Stimulated activated CD8-positive, alpha-beta memory T cell treated with anti-CD3 and anti-CD28 coated beads, Interleukin-15, amount 100 ng/mL, for 1 hour (primary cell): ENCODE data around the gene S100A8.
"Not testable (repeated sequence)": the region's sequence is repeated elsewhere in the genome, so short reads cannot be mapped to it uniquely, and the experiment has no call there.

Experiments used
- DNase-seq: peaks from one replicate; pipeline ENCODE4 v3.0.0-alpha.2; 2020; ENCODE audit warnings: low read depth

S100A8 gene

DNA sequence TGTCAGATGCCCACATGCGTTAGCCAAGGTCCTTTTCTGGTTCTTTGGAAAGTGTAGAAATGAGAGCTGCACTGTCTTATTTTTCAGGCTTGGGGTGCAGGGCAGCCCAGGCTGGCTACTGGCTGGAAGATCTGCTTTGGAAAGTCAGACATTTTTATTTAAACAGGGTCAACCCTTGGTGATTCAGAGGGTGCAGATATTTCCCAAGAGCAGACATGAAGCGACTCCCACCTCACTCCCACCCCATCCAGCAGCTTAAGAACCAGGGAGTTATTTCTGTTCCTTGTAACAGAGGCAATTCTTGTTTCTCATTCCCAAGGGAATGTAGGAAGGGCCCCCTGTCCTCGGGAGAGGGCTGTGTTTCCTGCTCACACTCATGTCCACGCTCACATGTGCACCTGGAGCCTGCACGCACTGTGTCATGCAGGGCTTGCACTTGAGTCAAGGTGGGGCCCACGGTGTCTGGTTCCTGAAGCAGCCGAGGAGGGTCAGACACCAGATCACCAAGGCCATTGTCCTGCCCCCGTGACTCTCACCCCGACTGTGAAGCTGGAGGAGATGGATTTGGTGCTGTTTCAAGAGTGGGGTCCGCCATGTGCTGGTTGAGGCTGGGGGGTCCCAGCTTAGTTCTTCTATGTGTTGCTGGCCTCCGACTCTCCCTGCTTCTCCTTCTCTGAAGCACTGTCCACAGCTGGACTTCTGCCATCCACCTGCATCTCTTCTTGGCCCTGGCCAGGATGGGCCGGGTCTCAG lies 26.4 kb upstream of the S100A8 start:
- no peak for DNase-seq

DNA sequence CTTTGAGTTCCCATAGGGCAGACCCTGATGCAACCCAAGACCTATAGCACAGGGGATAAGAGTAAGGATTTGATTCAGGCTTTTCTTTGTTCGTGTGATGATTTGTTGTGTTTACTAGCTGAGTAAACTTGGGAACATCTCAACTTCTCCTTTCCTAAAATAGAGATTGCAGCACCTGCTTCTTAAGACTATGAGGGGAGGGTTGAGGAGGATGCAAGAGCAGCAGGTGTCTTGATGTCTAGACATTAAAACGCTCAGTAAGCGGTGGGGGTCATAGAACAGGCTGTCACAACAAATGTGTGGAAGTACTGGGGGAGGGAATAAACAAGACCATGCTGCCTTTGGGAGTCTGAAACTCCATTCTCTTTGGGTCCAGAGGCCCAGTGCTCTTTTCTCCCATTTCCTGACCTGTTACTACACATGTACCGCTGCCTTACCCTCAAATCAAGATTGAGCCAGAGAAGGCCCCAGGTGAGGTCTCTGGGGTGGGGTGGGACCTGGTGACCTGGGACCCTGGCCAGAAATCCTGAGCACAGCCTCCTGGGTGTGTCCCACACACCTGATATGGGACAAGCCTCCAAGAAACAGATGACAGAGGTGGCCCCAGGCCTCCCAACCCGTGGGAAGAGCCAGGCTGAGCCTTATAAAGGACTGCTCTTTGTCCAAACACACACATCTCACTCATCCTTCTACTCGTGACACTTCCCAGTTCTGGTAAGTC lies 25.1 kb upstream of the S100A8 start, which contains the start of gene S100A7A:
TSS of gene S100A7A (plus strand) at position 671 of the 721 bp plus-strand sequence. CDS start 1,563 bp downstream, outside the sequence.
- no peak for DNase-seq

GRCh38 chr1:153413961-153414360 lies 23.1 kb upstream of the S100A8 start:
- DNase-seq = not testable (repeated sequence)

GRCh38 chr1:153407274-153407673 lies 16.4 kb upstream of the S100A8 start:
- DNase-seq = not testable (repeated sequence)

GRCh38 chr1:153405825-153406599 lies 15.1 kb upstream of the S100A8 start:
- DNase-seq = not testable (repeated sequence)

GRCh38 chr1:153404768-153405167 lies 13.9 kb upstream of the S100A8 start:
- peak; percentile 5 for DNase-seq

- DNase-seq = no peak
These were observed 13.3 kb upstream of the S100A8 start for GRCh38 chr1:153404086-153404635.

DNA sequence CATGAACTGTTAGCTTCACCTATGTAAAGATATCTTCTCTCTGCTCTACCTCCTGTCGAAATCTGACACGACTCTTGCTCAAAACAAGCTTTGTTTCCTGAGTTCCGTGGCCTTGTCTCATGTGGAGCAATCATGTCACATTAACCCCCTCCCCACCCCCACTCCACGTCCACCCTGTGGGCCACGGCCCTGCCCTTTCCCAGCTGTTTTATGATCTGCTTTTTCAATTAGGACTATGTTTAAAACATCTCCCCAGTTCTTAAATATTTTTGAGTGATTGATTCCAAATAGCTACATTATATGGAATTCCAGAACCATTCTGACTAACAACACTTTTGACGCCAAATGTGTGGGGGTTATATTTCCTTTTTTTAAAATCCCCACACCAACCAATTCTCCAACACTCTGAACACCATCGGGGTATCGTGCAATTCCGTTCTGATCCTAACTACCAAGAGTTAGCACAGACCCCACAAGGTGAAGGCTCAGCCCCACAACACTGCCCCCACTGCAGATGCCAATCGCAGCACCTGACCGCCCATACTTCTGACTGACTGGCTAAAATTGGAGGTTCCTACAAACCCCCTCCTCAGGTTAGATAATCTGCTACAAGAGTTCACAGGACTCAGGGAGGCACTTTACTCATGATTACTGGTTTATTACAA lies 12.7 kb upstream of the S100A8 start:
- no peak for DNase-seq

GRCh38 chr1:153402226-153402625 lies 11.4 kb upstream of the S100A8 start:
- DNase-seq = no peak

GRCh38 chr1:153401461-153401860 lies 10.6 kb upstream of the S100A8 start:
- no peak for DNase-seq

DNA sequence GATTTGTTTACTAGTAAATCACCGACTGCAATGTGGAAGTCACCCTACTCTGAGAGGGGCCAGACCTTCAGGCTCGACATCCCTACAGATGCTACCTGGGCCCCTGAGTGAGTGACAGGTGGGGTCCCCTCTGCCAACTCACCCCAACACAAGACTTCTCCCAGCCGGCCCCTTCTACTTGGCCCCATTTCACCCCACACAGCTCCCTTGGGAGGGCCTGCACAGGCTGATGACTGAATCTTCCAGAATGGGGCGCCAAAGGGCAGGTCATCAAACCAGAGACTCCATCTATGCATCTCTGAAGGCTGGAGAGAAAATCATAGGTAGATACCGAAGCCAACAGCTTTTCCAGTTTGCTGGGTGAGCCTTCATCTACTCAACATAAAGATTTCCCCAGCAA lies 9.4 kb upstream of the S100A8 start:
- DNase-seq = no peak

GRCh38 chr1:153399401-153400055 lies 8.7 kb upstream of the S100A8 start:
- no peak for DNase-seq

DNA sequence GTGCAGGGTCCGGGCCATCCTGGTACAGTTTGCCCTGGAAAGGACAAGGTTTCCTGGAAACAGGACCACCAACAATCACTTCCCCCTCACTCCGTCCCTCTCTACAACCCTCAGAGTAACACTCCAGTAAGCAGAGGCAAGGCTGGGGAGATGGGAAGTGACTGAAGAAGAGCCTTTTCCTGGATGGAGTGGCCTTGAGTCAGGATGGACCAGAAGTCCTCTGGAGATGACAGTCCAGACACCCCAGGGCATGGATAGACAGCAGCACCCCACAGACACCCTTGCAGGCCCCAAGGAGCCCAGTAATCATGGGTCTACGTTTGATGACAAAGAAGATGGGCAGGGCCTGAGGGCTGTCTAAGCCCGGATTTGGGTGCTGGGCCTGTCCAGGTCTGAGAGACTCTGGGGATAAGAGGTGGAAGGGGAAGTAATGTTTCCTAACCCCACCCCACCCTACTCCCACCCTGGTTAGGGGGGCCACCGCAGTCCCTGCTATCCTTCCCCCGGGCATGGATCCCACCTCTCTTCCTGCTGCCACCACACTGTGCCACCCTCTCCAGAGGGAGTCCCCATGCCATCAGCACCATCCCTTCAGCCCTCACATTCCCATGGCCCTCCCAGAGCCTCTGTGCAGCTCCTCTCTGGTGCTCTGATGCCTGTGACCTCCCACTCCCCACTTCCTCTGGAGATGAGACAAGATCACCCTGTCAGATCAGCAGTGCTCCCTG lies 7.2 kb upstream of the S100A8 start:
- no peak for DNase-seq

GRCh38 chr1:153397051-153397923 lies 6.4 kb upstream of the S100A8 start:
- no peak for DNase-seq

GRCh38 chr1:153396461-153396860 lies 5.6 kb upstream of the S100A8 start:
- DNase-seq = no peak

DNA sequence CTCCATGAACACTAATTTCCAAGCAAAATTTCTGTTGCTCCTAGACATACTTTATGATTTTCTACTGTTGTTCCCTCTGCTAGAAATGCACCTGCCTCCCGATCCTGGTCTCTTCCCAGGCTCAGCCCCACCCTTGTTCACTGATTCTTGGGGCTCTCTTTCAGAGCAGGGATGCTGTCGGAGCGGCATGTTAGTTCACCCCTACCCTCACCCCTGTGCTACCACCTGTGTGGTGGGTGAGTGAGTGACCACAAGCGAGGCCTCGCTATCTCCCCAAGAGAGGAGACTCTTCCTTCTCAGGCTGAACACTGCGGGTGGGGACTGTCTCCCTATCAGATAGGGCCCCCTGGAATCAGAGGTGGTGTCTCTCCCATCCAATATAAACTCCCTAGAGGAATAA lies 4.9 kb upstream of the S100A8 start:
- no peak for DNase-seq

GRCh38 chr1:153395136-153395685 lies 4.3 kb upstream of the S100A8 start:
- no peak for DNase-seq

DNA sequence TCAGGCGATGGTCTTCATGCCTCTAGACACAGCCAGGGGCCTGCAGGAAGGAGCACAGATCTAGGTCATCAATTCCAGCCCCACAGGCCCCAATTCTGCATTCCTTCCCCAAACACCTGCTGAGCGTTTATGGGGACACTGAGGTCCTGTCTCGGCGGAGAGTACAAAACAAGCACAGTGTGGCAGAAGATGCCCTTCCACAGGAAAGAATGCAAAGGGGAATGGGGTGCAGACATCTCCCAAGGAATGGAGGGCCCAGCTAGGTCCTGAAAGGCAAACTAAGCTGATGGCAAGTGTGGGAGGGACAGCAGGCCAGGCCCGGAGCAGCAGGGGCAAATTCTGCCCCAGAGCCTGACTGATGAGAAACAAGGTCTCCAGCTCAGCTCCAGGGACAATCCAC lies 3.5 kb upstream of the S100A8 start:
- DNase-seq = no peak

DNA sequence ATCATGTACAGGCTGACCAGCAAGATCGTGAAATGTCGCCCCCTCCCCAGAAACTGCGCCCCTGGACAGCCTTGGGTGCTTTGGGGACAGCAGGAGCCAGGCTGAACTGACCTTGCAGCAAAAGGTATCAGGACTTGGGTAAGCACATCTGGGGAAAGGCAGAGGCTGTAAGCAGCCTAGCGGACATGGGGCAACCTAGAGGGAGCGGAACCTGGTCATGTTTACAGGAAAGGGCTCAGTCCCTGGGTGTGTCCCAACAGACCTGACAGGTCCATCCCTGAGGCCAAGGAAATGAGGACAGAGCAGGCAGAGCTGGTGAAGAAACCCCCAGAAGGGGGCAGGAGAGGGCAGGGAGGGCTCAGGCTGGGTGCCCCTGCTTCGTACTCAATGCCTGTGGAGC lies 3.1 kb upstream of the S100A8 start:
- no peak for DNase-seq
